K562 (cell line): ENCODE results near the gene COX11. TPM values are rescaled to one million over a fixed set of nuclear protein-coding genes. Genes with fewer than 3 reads are reported as not detected.

Experiments used
- ATAC-seq: fragments of 200-7000 bp; cut with Tn5 transposase; 3 replicates; pipeline ENCODE4 v1.9.1; 2020; ENCODE audit warnings: moderate library complexity
- BruUV-seq: library from RNA; stranded (reverse); fragments of 400-500 nt; replicated peaks from 2 replicates; lab custom pipeline; 2021; lab: Mats Ljungman, UMichigan
- CTCF ChIA-PET: fragments of 300-600 bp; formaldehyde crosslinking; extraction: SDS; loops from one replicate; lab custom pipeline; 2021; ENCODE audit warnings: low intra/inter-chr PET ratio; lab: Yijun Ruan, JAX
- POLR2A ChIA-PET: fragments of 300-600, 350-650 bp; sonication (Branson Sonifier 250); formaldehyde crosslinking; extraction: SDS; loops from one replicate; lab custom pipeline; 2021; ENCODE audit warnings: antibody characterized with exemption, inconsistent platforms; lab: Yijun Ruan, JAX
- DNase-seq, 4 experiments: peaks; one replicate each; pipeline versions ENCODE4 v3.0.0 to v3.0.0-alpha.2; 2011 to 2018; ENCODE audit warnings: low spot score in 3 of 4, mixed read lengths in 3 of 4; ENCODE audit errors: extremely low read depth in 1 of 4
- FAIRE-seq: peaks from 2 replicates; lab custom pipeline; 2011; peaks lifted over from hg19 to GRCh38; lab: Jason Lieb, UNC
- H2AFZ ChIP-seq: 2 replicates; pipeline ENCODE4 v1.6.0; 2011; ENCODE audit warnings: low read depth, low read length, control low read depth, inconsistent platforms
- H3K27ac ChIP-seq: fragments of 200-600 bp; 3 replicates; pipeline ENCODE4 v1.8.0; 2011; ENCODE audit warnings: low read depth, mild to moderate bottlenecking, control low read depth, inconsistent platforms, low read length, moderate library complexity, mixed read lengths; ENCODE audit errors: extremely low read depth
- H3K27me3 ChIP-seq, 2 experiments: fragments of 300-600 bp in 1 of 2; 2 replicates in 1 of 2; 3 replicates in 1 of 2; pipeline versions ENCODE4 v1.6.0 to v1.8.0; 2011; ENCODE audit warnings: inconsistent platforms in 2 of 2, low read length in 2 of 2, mild to moderate bottlenecking in 1 of 2, mixed read lengths in 1 of 2, moderate library complexity in 1 of 2; ENCODE audit not compliant: control insufficient read depth in 2 of 2, insufficient read depth in 2 of 2
- H3K36me3 ChIP-seq: fragments of 300-600 bp; 3 replicates; pipeline ENCODE4 v1.8.0; 2011; ENCODE audit warnings: mild to moderate bottlenecking, low read length, inconsistent platforms; ENCODE audit not compliant: control insufficient read depth, insufficient read depth
- H3K4me1 ChIP-seq, 2 experiments: fragments of 200-600 bp in 1 of 2; replicated peaks in 1 of 2; 2 replicates in 1 of 2; 3 replicates in 1 of 2; pipeline versions ENCODE4 v1.5.1 to v1.8.0; 2011; ENCODE audit warnings: inconsistent platforms in 2 of 2, low read length in 2 of 2, mild to moderate bottlenecking in 1 of 2, mixed read lengths in 1 of 2, moderate library complexity in 1 of 2; ENCODE audit not compliant: control insufficient read depth in 2 of 2, insufficient read depth in 2 of 2
- H3K4me2 ChIP-seq: 2 replicates; pipeline ENCODE4 v1.6.1; 2011; ENCODE audit warnings: low read length, control low read depth, inconsistent platforms, mixed read lengths; ENCODE audit not compliant: insufficient read depth
- H3K4me3 ChIP-seq: fragments of 200-600 bp; sonication (generic), shearing (Covaris generic); 2 replicates; pipeline ENCODE4 v1.5.1; 2016; ENCODE audit warnings: control low read depth, inconsistent platforms
- H3K79me2 ChIP-seq: fragments of 200-600 bp; 3 replicates; pipeline ENCODE4 v1.8.0; 2011; ENCODE audit warnings: low read length, inconsistent platforms; ENCODE audit not compliant: control insufficient read depth, insufficient read depth
- H3K9ac ChIP-seq, 2 experiments: 2 replicates each; pipeline versions ENCODE4 v1.6.0 to v1.6.1; 2011; ENCODE audit warnings: low read depth in 2 of 2, low read length in 2 of 2, control low read depth in 1 of 2, inconsistent platforms in 1 of 2, mild to moderate bottlenecking in 1 of 2, mixed read lengths in 1 of 2; ENCODE audit not compliant: insufficient read depth in 1 of 2
- H3K9me1 ChIP-seq: one replicate; pipeline ENCODE4 v1.6.0; 2011; ENCODE audit warnings: inconsistent platforms, mild to moderate bottlenecking, low read length, moderate library complexity; ENCODE audit not compliant: control insufficient read depth, insufficient read depth
- H3K9me3 ChIP-seq: replicated peaks from 2 replicates; pipeline ENCODE4 v1.5.1; 2011; ENCODE audit warnings: low read depth, low read length, inconsistent platforms; ENCODE audit not compliant: control insufficient read depth, insufficient read depth
- H4K20me1 ChIP-seq: replicated peaks from 2 replicates; pipeline ENCODE4 v1.6.1; 2011; ENCODE audit warnings: low read length, inconsistent platforms, mixed read lengths; ENCODE audit not compliant: control insufficient read depth, insufficient read depth
- C11orf30 ChIP-seq: fragments of 450-650 bp; IDR thresholded peaks from 2 replicates; pipeline ENCODE4 v1.6.1; 2016; ENCODE audit warnings: low read depth, mild to moderate bottlenecking
- DEAF1 ChIP-seq: fragments of 450-650 bp; formaldehyde crosslinking; IDR thresholded peaks from 2 replicates; pipeline ENCODE4 v1.4.0; 2020; ENCODE audit warnings: mild to moderate bottlenecking, moderate library complexity
- FOXA1 ChIP-seq: fragments of 450-650 bp; IDR thresholded peaks from 2 replicates; pipeline ENCODE4 v1.6.1; 2016; ENCODE audit warnings: mild to moderate bottlenecking, borderline replicate concordance
- HNRNPLL ChIP-seq: fragments of 200-400 bp; formaldehyde crosslinking; IDR thresholded peaks from 2 replicates; pipeline ENCODE4 v1.6.1; 2017; ENCODE audit warnings: low read length, low read depth, mild to moderate bottlenecking; ENCODE audit not compliant: poor library complexity, severe bottlenecking
- MAFK ChIP-seq: IDR thresholded peaks from 2 replicates; pipeline ENCODE4 v1.6.1; 2011; ENCODE audit warnings: low read length, improper control_type of control experiment
- PCBP1 ChIP-seq: fragments of 200-400 bp; formaldehyde crosslinking; IDR thresholded peaks from 2 replicates; pipeline ENCODE4 v1.6.1; 2018; ENCODE audit warnings: mild to moderate bottlenecking, low read depth, low read length; ENCODE audit not compliant: poor library complexity, severe bottlenecking
- PYGO2 ChIP-seq: fragments of 450-650 bp; IDR thresholded peaks from 2 replicates; pipeline ENCODE4 v1.6.1; 2016; ENCODE audit warnings: mild to moderate bottlenecking, missing genetic modification characterization, moderate library complexity, missing compliant biosample characterization
- SIX5 ChIP-seq, 2 experiments: IDR thresholded peaks; 2 replicates each; pipeline ENCODE4 v1.6.1; 2011; ENCODE audit warnings: low read length in 2 of 2, borderline replicate concordance in 1 of 2, low read depth in 1 of 2, mild to moderate bottlenecking in 1 of 2, moderate library complexity in 1 of 2; ENCODE audit not compliant: insufficient read depth in 1 of 2
- TFAM ChIP-seq: fragments of 250-450 bp; sonication (Bioruptor Pico); conservative IDR thresholded peaks from 2 replicates; pipeline ENCODE4 v1.5.0; 2021; ENCODE audit warnings: mild to moderate bottlenecking, moderate library complexity
- THRAP3 ChIP-seq: fragments of 450-650 bp; IDR thresholded peaks from 2 replicates; pipeline ENCODE4 v1.6.1; 2016; ENCODE audit warnings: mild to moderate bottlenecking, inconsistent platforms, borderline replicate concordance
- ZNF586 ChIP-seq: fragments of 450-650 bp; formaldehyde crosslinking; conservative IDR thresholded peaks from 2 replicates; pipeline ENCODE4 v1.4.0; 2020; ENCODE audit warnings: mild to moderate bottlenecking, moderate library complexity
- WGBS: fragments of 100-300 bp; shearing (Covaris generic); methylation state at CpG from one replicate; pipeline ENCODE4 v1.1.6; 2016; ENCODE audit warnings: low coverage, mixed read lengths; ENCODE audit not compliant: insufficient coverage; ENCODE audit errors: missing lambda C conversion rate; 5-methylcytosine and 5-hydroxymethylcytosine counted together
- in situ Hi-C: fragments of 300-500 bp; cut with MboI; formaldehyde crosslinking; loops from 4 replicates; pipeline ENCODE4 v1.15.0; 2018; ENCODE audit warnings: inconsistent platforms, mixed read lengths
- intact Hi-C: fragments of 100-400 bp; cut with micrococcal nuclease; formaldehyde crosslinking; loops from 2 replicates; pipeline ENCODE4 v1.14.2; 2022
- polyA plus RNA-seq, 8 experiments: library from polyadenylated mRNA; depleted of rRNA in 4 of 8; stranded (reverse) in 5 of 8; unstranded in 3 of 8; fragments of >200 nt; fragmentation: Nextera tagmentation in 2 of 8; fragmentation: Illumina TruSeq in 1 of 8; extraction: Ambion mirVana in 2 of 8; extraction: Trizol in 1 of 8; gene quantifications; 2 replicates each; pipeline versions ENCODE4 v1.2.1 to v1.2.3, GENCODE V29; 2011 to 2014; ENCODE audit warnings: inconsistent platforms in 1 of 8, missing spikeins in 1 of 8
- total RNA-seq, 7 experiments: library from RNA; depleted of rRNA in 6 of 7; stranded (reverse); fragments of >200 nt in 6 of 7; fragmentation: Illumina TruSeq in 2 of 7; extraction: Trizol in 2 of 7; gene quantifications; 2 replicates each; pipeline versions ENCODE4 v1.2.1 to v1.2.3, GENCODE V29; 2011 to 2021; ENCODE audit warnings: low replicate concordance in 1 of 7
- TF ChIP-seq, protein P1 (sequence below): fragments of 250-450 bp; sonication (Bioruptor Pico); IDR thresholded peaks from 2 replicates; pipeline ENCODE4 v1.9.0; 2021; ENCODE audit warnings: mild to moderate bottlenecking, inconsistent platforms
- TF ChIP-seq, protein P2 (sequence below): fragments of 450-650 bp; IDR thresholded peaks from 2 replicates; pipeline ENCODE4 v1.6.1; 2017; ENCODE audit warnings: mild to moderate bottlenecking, moderate library complexity

The COX11 gene
- total and polyA plus RNA-seq, 9 of the 15 experiments (the other 6 are each of a cell fraction or from before 2014, with no cell fraction given) = 18.5 to 112 (median 30.7) TPM

DNA sequence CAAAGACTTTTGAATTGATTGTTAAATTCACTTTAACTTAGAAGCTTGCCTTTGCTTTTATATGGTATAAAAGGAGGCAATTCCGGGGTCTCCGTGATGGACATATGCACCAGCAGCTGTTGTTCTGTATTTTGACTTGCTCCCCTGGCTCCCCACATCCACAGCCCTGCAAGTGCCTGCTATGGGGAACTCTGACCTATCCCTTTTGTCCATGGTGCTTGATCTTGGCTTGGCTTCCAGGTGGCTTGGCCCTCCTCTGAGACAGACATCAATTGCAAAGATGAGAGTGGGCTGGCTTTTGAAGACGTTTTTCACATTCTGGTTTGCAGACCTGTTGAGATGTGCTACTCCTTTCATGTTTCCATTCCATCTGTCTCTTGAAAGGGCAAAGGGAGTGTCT is 40.9 kb downstream of the COX11 start (continued):
- no peak for TF ChIP-seq DEAF1 (CRISPR knock-in tag)
- TF ChIP-seq THRAP3 = no peak

DNA sequence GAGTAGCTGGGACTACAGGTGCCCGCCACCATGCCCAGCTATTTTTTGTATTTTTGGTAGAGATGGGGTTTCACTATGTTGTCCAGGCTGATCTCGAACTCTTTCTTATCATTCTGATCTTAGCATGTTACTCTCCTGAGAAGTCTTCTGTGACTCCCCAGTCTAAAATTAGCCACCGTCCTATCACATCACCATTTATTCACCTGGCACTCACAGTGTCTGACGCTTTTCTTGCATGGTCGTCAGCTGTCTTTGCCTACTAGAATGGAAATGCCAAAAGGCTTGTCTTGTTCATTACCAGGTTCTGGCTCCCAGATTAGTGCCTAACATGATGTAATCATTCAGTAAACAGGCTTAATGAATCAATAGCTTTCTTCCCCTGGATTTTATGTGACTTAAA is 44.0 kb downstream of the COX11 start:
- intact Hi-C loops = no loop called here
- TF ChIP-seq ZNF586 = no peak
- no peak for TF ChIP-seq PCBP1
- TF ChIP-seq MAFK = no peak
- TF ChIP-seq, protein P1, sequence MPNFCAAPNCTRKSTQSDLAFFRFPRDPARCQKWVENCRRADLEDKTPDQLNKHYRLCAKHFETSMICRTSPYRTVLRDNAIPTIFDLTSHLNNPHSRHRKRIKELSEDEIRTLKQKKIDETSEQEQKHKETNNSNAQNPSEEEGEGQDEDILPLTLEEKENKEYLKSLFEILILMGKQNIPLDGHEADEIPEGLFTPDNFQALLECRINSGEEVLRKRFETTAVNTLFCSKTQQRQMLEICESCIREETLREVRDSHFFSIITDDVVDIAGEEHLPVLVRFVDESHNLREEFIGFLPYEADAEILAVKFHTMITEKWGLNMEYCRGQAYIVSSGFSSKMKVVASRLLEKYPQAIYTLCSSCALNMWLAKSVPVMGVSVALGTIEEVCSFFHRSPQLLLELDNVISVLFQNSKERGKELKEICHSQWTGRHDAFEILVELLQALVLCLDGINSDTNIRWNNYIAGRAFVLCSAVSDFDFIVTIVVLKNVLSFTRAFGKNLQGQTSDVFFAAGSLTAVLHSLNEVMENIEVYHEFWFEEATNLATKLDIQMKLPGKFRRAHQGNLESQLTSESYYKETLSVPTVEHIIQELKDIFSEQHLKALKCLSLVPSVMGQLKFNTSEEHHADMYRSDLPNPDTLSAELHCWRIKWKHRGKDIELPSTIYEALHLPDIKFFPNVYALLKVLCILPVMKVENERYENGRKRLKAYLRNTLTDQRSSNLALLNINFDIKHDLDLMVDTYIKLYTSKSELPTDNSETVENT = no peak
- TF ChIP-seq FOXA1 = no peak
- TF ChIP-seq PYGO2 (tag) = no peak
- no peak for TF ChIP-seq C11orf30
- no peak for TF ChIP-seq SIX5 (IDR thresholded peaks at IDR 0.05; ENCODE audit: borderline replicate concordance in 1 of 2, insufficient read depth in 1 of 2, low read depth in 1 of 2, low read length in 2 of 2)
- no peak for TF ChIP-seq HNRNPLL
- TF ChIP-seq, protein P2, sequence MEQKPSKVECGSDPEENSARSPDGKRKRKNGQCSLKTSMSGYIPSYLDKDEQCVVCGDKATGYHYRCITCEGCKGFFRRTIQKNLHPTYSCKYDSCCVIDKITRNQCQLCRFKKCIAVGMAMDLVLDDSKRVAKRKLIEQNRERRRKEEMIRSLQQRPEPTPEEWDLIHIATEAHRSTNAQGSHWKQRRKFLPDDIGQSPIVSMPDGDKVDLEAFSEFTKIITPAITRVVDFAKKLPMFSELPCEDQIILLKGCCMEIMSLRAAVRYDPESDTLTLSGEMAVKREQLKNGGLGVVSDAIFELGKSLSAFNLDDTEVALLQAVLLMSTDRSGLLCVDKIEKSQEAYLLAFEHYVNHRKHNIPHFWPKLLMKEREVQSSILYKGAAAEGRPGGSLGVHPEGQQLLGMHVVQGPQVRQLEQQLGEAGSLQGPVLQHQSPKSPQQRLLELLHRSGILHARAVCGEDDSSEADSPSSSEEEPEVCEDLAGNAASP = no peak
- TF ChIP-seq TFAM = no peak
- no peaks in the 10 kb centered on the region for H3K4me1 ChIP-seq
- FAIRE-seq (no peak), ATAC-seq (no peak), DNase-seq (no peak)
- no TSS peak for BruUV-seq
- H2AFZ ChIP-seq = no peak overlapping the region
- H3K27ac ChIP-seq = no peak overlapping the region
- no peaks in the 10 kb centered on the region for H3K9me3 ChIP-seq
- no peak overlapping the region for H3K4me3 ChIP-seq
- no peaks in the 10 kb centered on the region for H3K79me2 ChIP-seq
- in situ Hi-C loops = no loop called here
- no peak overlapping the region for H3K9ac ChIP-seq
- H3K4me2 ChIP-seq = no peak overlapping the region
- H3K36me3 ChIP-seq = peaks cover 4% of the 10 kb centered on the region
- H3K27me3 ChIP-seq = no peaks in the 10 kb centered on the region
- H3K9me1 ChIP-seq = no peaks in the 10 kb centered on the region
- POLR2A ChIA-PET = no interaction called here
- no peaks in the 10 kb centered on the region for H4K20me1 ChIP-seq
- CTCF ChIA-PET = no interaction called here
- 80% methylated on average over 4 of the region's 5 CpGs for WGBS
